Esophagus squamous epithelium (tissue), 4 donors: ENCODE results near the gene SLC24A3.

Experiments used
- CTCF ChIP-seq, 6 experiments: fragments of 450-650 bp in 4 of 6; fragments of 200-600 bp in 2 of 6; sonication (generic) in 2 of 6; IDR thresholded peaks; one replicate each; pipeline ENCODE4 v1.5.1; 2016 to 2019; ENCODE audit warnings: antibody characterized with exemption in 6 of 6, mild to moderate bottlenecking in 4 of 6, moderate library complexity in 4 of 6
- POLR2A ChIP-seq, 4 donors: fragments of 450-650 bp; IDR thresholded peaks; one replicate each; pipeline ENCODE4 v1.6.1; 2017; ENCODE audit warnings: antibody characterized with exemption in 4 of 4, mild to moderate bottlenecking in 4 of 4, moderate library complexity in 3 of 4

GRCh38 chr20:19631410-19631809, 419.0 kb downstream of the SLC24A3 start:
- TF ChIP-seq CTCF (IDR thresholded peaks at IDR 0.05) (no peak), POLR2A (IDR thresholded peaks at IDR 0.05) (no peak)
